Fibroblast of pulmonary artery (primary cell): ENCODE measurements around the gene LAMA3.

Experiments
- DNase-seq: peaks from one replicate; pipeline ENCODE4 v3.0.0-alpha.2; 2010; ENCODE audit warnings: low read depth
- H3K4me3 ChIP-seq: replicated peaks from 2 replicates; pipeline ENCODE4 v1.5.1; 2011; ENCODE audit warnings: low read depth, mild to moderate bottlenecking, control low read depth, low read length, moderate library complexity
- TF ChIP-seq, protein P1 (sequence below): IDR thresholded peaks from 2 replicates; pipeline ENCODE4 v1.5.1; 2011; ENCODE audit warnings: mild to moderate bottlenecking, control low read depth, low read length, inconsistent platforms; ENCODE audit errors: missing control alignments

The LAMA3 gene

GRCh38 chr18:23833714-23834113, 144.5 kb downstream of the LAMA3 start:
- TF ChIP-seq, protein P1, sequence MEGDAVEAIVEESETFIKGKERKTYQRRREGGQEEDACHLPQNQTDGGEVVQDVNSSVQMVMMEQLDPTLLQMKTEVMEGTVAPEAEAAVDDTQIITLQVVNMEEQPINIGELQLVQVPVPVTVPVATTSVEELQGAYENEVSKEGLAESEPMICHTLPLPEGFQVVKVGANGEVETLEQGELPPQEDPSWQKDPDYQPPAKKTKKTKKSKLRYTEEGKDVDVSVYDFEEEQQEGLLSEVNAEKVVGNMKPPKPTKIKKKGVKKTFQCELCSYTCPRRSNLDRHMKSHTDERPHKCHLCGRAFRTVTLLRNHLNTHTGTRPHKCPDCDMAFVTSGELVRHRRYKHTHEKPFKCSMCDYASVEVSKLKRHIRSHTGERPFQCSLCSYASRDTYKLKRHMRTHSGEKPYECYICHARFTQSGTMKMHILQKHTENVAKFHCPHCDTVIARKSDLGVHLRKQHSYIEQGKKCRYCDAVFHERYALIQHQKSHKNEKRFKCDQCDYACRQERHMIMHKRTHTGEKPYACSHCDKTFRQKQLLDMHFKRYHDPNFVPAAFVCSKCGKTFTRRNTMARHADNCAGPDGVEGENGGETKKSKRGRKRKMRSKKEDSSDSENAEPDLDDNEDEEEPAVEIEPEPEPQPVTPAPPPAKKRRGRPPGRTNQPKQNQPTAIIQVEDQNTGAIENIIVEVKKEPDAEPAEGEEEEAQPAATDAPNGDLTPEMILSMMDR, result no peak
- DNase-seq, result no peak
- H3K4me3 ChIP-seq, result no peak overlapping the region

- TF ChIP-seq, protein P1, result no peak
- no peak overlapping the region for H3K4me3 ChIP-seq
- DNase-seq, result peak; percentile 22
These were observed 145.8 kb downstream of the LAMA3 start for GRCh38 chr18:23835091-23835490.

GRCh38 chr18:23835506-23835905, 146.3 kb downstream of the LAMA3 start:
- H3K4me3 ChIP-seq, result no peak overlapping the region
- peak; percentile 79 for DNase-seq
- TF ChIP-seq, protein P1, result no peak

GRCh38 chr18:23837591-23837990, 148.3 kb downstream of the LAMA3 start:
- H3K4me3 ChIP-seq, result no peak overlapping the region
- peak; percentile 94 for DNase-seq
- TF ChIP-seq, protein P1, result no peak

- TF ChIP-seq, protein P1, result no peak
- DNase-seq, result no peak
- no peak overlapping the region for H3K4me3 ChIP-seq
These were observed 149.0 kb downstream of the LAMA3 start for GRCh38 chr18:23838233-23838632.

- no peak overlapping the region for H3K4me3 ChIP-seq
- DNase-seq, result no peak
- TF ChIP-seq, protein P1, result no peak
These were observed 149.6 kb downstream of the LAMA3 start for GRCh38 chr18:23838801-23839366.

GRCh38 chr18:23842305-23842704, 153.1 kb downstream of the LAMA3 start:
- TF ChIP-seq, protein P1, result no peak
- H3K4me3 ChIP-seq, result no peak overlapping the region
- DNase-seq, result no peak
